Measurements from ENCODE around the gene SYAP1. TPM values are rescaled to one million over a fixed set of nuclear protein-coding genes. Genes with fewer than 3 reads are reported as not detected.
A peak's percentile ranks its signal among the peaks of the same experiment; 100 is the strongest.

The SYAP1 gene
- total and polyA plus RNA-seq, 9 of the 15 experiments (the other 6 are each of a cell fraction or from before 2014, with no cell fraction given), result 5.7 to 35.3 (median 27.6) TPM

- TF ChIP-seq ZHX1 (conservative IDR thresholded peaks at IDR 0.05; ENCODE audit: low read length) (no peak), RAD51 (IDR thresholded peaks at IDR 0.05; ENCODE audit: borderline replicate concordance, low read depth) (no peak), NONO (IDR thresholded peaks at IDR 0.05; ENCODE audit: low read depth in 2 of 2, low read length in 1 of 2) (no peak), CSDE1 (IDR thresholded peaks at IDR 0.05) (no peak), ZSCAN32 (CRISPR knock-in tag; IDR thresholded peaks at IDR 0.05) (no peak), ZNF354B (CRISPR knock-in tag; IDR thresholded peaks at IDR 0.05) (no peak), HOXB6 (CRISPR knock-in tag; IDR thresholded peaks at IDR 0.05; ENCODE audit: borderline replicate concordance) (no peak), MEF2A (IDR thresholded peaks at IDR 0.05; ENCODE audit: control insufficient read depth, low read depth, low read length) (no peak), SMARCA4 (IDR thresholded peaks at IDR 0.05) (no peak), SMAD4 (CRISPR knock-in tag; conservative IDR thresholded peaks at IDR 0.05) (0 out of 2 replicates have a peak, but pooled peaks have one; percentile 48), RBM15 (IDR thresholded peaks at IDR 0.05; ENCODE audit: insufficient read depth, low read length) (no peak), TEAD4 (IDR thresholded peaks at IDR 0.05; ENCODE audit: low read length) (no peak), TEAD4 (CRISPR knock-in tag; IDR thresholded peaks at IDR 0.05; ENCODE audit: borderline replicate concordance) (no peak), IRF9 (tag; IDR thresholded peaks at IDR 0.05) (no peak), HMGXB4 (CRISPR knock-in tag; IDR thresholded peaks at IDR 0.05) (no peak), ZFP36 (IDR thresholded peaks at IDR 0.05; ENCODE audit: low read depth, low read length, partially characterized antibody) (peak; percentile 77), SMAD1 (IDR thresholded peaks at IDR 0.05; ENCODE audit: low read depth, low read length, partially characterized antibody) (no peak), CHD1 (IDR thresholded peaks at IDR 0.05; ENCODE audit: low read length) (no peak), RCOR1 (IDR thresholded peaks at IDR 0.05; ENCODE audit: borderline replicate concordance in 1 of 2, low read depth in 2 of 2, low read length in 2 of 2) (no peak), MTA2 (IDR thresholded peaks at IDR 0.05; ENCODE audit: low read depth) (no peak), MTA3 (IDR thresholded peaks at IDR 0.05; ENCODE audit: borderline replicate concordance) (no peak), TFAM (CRISPR knock-in tag; conservative IDR thresholded peaks at IDR 0.05) (no peak), ZNF224 (CRISPR knock-in tag; IDR thresholded peaks at IDR 0.05) (no peak), EZH2 (IDR thresholded peaks at IDR 0.05; ENCODE audit: borderline replicate concordance, low read depth, low read length) (no peak), ZNF655 (CRISPR knock-in tag; IDR thresholded peaks at IDR 0.05) (no peak)
Observed at GRCh38 chrX:16733013-16733412, 13.6 kb downstream of the SYAP1 start (continued).

All from K562 (cell line).